GM12878 (cell line): Measurements from ENCODE around the gene ZFP36. TPM values are rescaled to one million over a fixed set of nuclear protein-coding genes. Genes with fewer than 3 reads are reported as not detected.
A peak's percentile ranks its signal among the peaks of the same experiment; 100 is the strongest.

ENCODE experiments used
- HCFC1 ChIP-seq: fragments of 150-350 bp; IDR thresholded peaks from 2 replicates; pipeline ENCODE4 v1.6.1; 2014; ENCODE audit warnings: low read length
- LARP7 ChIP-seq: fragments of 450-650 bp; IDR thresholded peaks from 2 replicates; pipeline ENCODE4 v1.6.1; 2017; ENCODE audit warnings: mild to moderate bottlenecking
- PAX5 ChIP-seq: IDR thresholded peaks from 2 replicates; pipeline ENCODE4 v1.6.1; 2011; ENCODE audit warnings: low read depth, low read length, borderline replicate concordance
- PML ChIP-seq: IDR thresholded peaks from 2 replicates; pipeline ENCODE4 v1.6.1; 2012; ENCODE audit warnings: low read length, inconsistent platforms
- POLR2A ChIP-seq: IDR thresholded peaks from 2 replicates; pipeline ENCODE4 v1.6.1; 2011; ENCODE audit warnings: low read depth, mild to moderate bottlenecking, low read length
- RB1 ChIP-seq: fragments of 450-650 bp; formaldehyde crosslinking; IDR thresholded peaks from 2 replicates; pipeline ENCODE4 v1.6.1; 2017; ENCODE audit warnings: mild to moderate bottlenecking, borderline replicate concordance
- SIN3A ChIP-seq: IDR thresholded peaks from 2 replicates; pipeline ENCODE4 v1.6.1; 2012; ENCODE audit warnings: low read depth, low read length, improper control_type of control experiment
- SMAD5 ChIP-seq: IDR thresholded peaks from 2 replicates; pipeline ENCODE4 v1.6.1; 2016; ENCODE audit warnings: antibody characterized with exemption, low read depth
- SMC3 ChIP-seq: IDR thresholded peaks from 2 replicates; pipeline ENCODE4 v1.6.1; 2011; ENCODE audit warnings: low read length, improper control_type of control experiment, borderline replicate concordance
- TARDBP ChIP-seq: IDR thresholded peaks from 2 replicates; pipeline ENCODE4 v1.6.1; 2016; ENCODE audit warnings: borderline replicate concordance
- TCF7 ChIP-seq: IDR thresholded peaks from 2 replicates; pipeline ENCODE4 v1.6.1; 2014; ENCODE audit warnings: antibody characterized with exemption, borderline replicate concordance
- YY1 ChIP-seq: IDR thresholded peaks from 2 replicates; pipeline ENCODE4 v1.6.1; 2011; ENCODE audit warnings: low read depth, mild to moderate bottlenecking, low read length
- ZBED1 ChIP-seq: IDR thresholded peaks from 2 replicates; pipeline ENCODE4 v1.6.1; 2016; ENCODE audit warnings: borderline replicate concordance
- ZNF207 ChIP-seq: fragments of 450-650 bp; IDR thresholded peaks from 2 replicates; pipeline ENCODE4 v1.6.1; 2014; ENCODE audit warnings: antibody characterized with exemption, mild to moderate bottlenecking, borderline replicate concordance
- polyA plus RNA-seq, 11 experiments: library from polyadenylated mRNA; depleted of rRNA in 4 of 11; unstranded in 6 of 11; stranded (reverse) in 5 of 11; fragments of >200 nt; fragmentation: Nextera tagmentation in 4 of 11; fragmentation: Illumina TruSeq in 1 of 11; extraction: Ambion mirVana in 4 of 11; extraction: Trizol in 1 of 11; gene quantifications; 1 replicate in 1 of 11; 2 replicates in 10 of 11; pipeline versions ENCODE4 v1.2.1 to v1.2.3, GENCODE V29; 2011 to 2016; ENCODE audit warnings: inconsistent platforms in 2 of 11, missing spikeins in 2 of 11, low read depth in 1 of 11
- total RNA-seq, 4 experiments: library from RNA; depleted of rRNA in 3 of 4; stranded (reverse); fragments of >200 nt in 3 of 4; fragmentation: Illumina TruSeq in 1 of 4; extraction: Trizol in 1 of 4; gene quantifications; 2 replicates each; pipeline versions ENCODE4 v1.2.1 to v1.2.3, GENCODE V29; 2013 to 2021
- TF ChIP-seq, protein P1 (sequence below): fragments of 450-650 bp; IDR thresholded peaks from 2 replicates; pipeline ENCODE4 v1.6.1; 2017; ENCODE audit warnings: mild to moderate bottlenecking, moderate library complexity

ZFP36 gene
- total and polyA plus RNA-seq, 10 of the 15 experiments (the other 5 are each of a cell fraction or from before 2014, with no cell fraction given): 5.3 to 55.0 (median 18.1) TPM

GRCh38 chr19:39411832-39412099 is 5.1 kb downstream of the ZFP36 start (continued):
- TF ChIP-seq, protein P1, sequence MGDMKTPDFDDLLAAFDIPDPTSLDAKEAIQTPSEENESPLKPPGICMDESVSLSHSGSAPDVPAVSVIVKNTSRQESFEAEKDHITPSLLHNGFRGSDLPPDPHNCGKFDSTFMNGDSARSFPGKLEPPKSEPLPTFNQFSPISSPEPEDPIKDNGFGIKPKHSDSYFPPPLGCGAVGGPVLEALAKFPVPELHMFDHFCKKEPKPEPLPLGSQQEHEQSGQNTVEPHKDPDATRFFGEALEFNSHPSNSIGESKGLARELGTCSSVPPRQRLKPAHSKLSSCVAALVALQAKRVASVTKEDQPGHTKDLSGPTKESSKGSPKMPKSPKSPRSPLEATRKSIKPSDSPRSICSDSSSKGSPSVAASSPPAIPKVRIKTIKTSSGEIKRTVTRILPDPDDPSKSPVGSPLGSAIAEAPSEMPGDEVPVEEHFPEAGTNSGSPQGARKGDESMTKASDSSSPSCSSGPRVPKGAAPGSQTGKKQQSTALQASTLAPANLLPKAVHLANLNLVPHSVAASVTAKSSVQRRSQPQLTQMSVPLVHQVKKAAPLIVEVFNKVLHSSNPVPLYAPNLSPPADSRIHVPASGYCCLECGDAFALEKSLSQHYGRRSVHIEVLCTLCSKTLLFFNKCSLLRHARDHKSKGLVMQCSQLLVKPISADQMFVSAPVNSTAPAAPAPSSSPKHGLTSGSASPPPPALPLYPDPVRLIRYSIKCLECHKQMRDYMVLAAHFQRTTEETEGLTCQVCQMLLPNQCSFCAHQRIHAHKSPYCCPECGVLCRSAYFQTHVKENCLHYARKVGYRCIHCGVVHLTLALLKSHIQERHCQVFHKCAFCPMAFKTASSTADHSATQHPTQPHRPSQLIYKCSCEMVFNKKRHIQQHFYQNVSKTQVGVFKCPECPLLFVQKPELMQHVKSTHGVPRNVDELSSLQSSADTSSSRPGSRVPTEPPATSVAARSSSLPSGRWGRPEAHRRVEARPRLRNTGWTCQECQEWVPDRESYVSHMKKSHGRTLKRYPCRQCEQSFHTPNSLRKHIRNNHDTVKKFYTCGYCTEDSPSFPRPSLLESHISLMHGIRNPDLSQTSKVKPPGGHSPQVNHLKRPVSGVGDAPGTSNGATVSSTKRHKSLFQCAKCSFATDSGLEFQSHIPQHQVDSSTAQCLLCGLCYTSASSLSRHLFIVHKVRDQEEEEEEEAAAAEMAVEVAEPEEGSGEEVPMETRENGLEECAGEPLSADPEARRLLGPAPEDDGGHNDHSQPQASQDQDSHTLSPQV: 0 out of 2 replicates have a peak, but pooled peaks have one; percentile 34
- TF ChIP-seq PAX5 (0 out of 2 replicates have a peak, but pooled peaks have one; percentile 17), ZNF207 (no peak), LARP7 (peak; percentile 83; the same call in 1 of the 2 replicates), SMAD5 (no peak), ZBED1 (0 out of 2 replicates have a peak, but pooled peaks have one; percentile 8), TARDBP (no peak), YY1 (peak; percentile 41; the same call in 1 of the 2 replicates), SIN3A (no peak), HCFC1 (peak; percentile 27; the same call in 1 of the 2 replicates), POLR2A (0 out of 2 replicates have a peak, but pooled peaks have one; percentile 13), PML (no peak), TCF7 (peak; percentile 28; the same call in 1 of the 2 replicates), SMC3 (peak; percentile 97), RB1 (0 out of 2 replicates have a peak, but pooled peaks have one; percentile 38)
